ENCODE results near the gene ADD2. TPM values are rescaled to one million over a fixed set of nuclear protein-coding genes. Genes with fewer than 3 reads are reported as not detected.

Gene ADD2
- total and polyA plus RNA-seq, 2 experiments from 2014 or later: 34.6 to 223 TPM

- TF ChIP-seq ZNF462 (CRISPR knock-in tag; IDR thresholded peaks at IDR 0.05) (peak; percentile 28; the same call in 1 of the 2 replicates), EZH2 (IDR thresholded peaks at IDR 0.05; ENCODE audit: low read depth, unreplicated experiment) (no peak)
Measured at GRCh38 chr2:70748002-70748784, 19.8 kb downstream of the ADD2 start (continued).

GRCh38 chr2:70747284-70747683 lies 20.7 kb downstream of the ADD2 start:
- H3K79me2 ChIP-seq (replicated peaks; ENCODE audit: insufficient read depth): peaks cover 100% of the 10 kb centered on the region
- Mint-ChIP-seq H3K9me3 (no peaks in the 10 kb centered on the region), H3K4me3 (no peak overlapping the region; the same call in 2 of the 3 replicates), H3K36me3 (ENCODE audit: low read depth) (peaks cover 14% of the 10 kb centered on the region), H3K4me1 (peaks cover 72% of the 10 kb centered on the region), H3K27ac (no peak overlapping the region), H3K27me3 (ENCODE audit: insufficient read depth, low read depth, poor library complexity) (peaks cover 4% of the 10 kb centered on the region)
- peaks cover 74% of the 10 kb centered on the region for H3K4me1 ChIP-seq (ENCODE audit: insufficient read depth)
- no peak for ATAC-seq
- no peak overlapping the region for H3K4me3 ChIP-seq
- H3F3A ChIP-seq (replicated peaks; ENCODE audit: low read depth): no peaks in the 10 kb centered on the region; the same call in 1 of the 2 replicates
- H3K36me3 ChIP-seq (ENCODE audit: insufficient read depth): no peaks in the 10 kb centered on the region
- no peak overlapping the region for H3K4me2 ChIP-seq
- H3K27me3 ChIP-seq (ENCODE audit: insufficient read depth): no peaks in the 10 kb centered on the region
- H2AFZ ChIP-seq: no peak overlapping the region
- no peak overlapping the region for H3K27ac ChIP-seq (ENCODE audit: low read depth)
- no peak for DNase-seq (ENCODE audit: low spot score)
- H4K20me1 ChIP-seq (replicated peaks; ENCODE audit: insufficient read depth): peaks cover 88% of the 10 kb centered on the region
- no peaks in the 10 kb centered on the region for H3K9me2 ChIP-seq (ENCODE audit: insufficient read depth)
- TF ChIP-seq, protein P1, sequence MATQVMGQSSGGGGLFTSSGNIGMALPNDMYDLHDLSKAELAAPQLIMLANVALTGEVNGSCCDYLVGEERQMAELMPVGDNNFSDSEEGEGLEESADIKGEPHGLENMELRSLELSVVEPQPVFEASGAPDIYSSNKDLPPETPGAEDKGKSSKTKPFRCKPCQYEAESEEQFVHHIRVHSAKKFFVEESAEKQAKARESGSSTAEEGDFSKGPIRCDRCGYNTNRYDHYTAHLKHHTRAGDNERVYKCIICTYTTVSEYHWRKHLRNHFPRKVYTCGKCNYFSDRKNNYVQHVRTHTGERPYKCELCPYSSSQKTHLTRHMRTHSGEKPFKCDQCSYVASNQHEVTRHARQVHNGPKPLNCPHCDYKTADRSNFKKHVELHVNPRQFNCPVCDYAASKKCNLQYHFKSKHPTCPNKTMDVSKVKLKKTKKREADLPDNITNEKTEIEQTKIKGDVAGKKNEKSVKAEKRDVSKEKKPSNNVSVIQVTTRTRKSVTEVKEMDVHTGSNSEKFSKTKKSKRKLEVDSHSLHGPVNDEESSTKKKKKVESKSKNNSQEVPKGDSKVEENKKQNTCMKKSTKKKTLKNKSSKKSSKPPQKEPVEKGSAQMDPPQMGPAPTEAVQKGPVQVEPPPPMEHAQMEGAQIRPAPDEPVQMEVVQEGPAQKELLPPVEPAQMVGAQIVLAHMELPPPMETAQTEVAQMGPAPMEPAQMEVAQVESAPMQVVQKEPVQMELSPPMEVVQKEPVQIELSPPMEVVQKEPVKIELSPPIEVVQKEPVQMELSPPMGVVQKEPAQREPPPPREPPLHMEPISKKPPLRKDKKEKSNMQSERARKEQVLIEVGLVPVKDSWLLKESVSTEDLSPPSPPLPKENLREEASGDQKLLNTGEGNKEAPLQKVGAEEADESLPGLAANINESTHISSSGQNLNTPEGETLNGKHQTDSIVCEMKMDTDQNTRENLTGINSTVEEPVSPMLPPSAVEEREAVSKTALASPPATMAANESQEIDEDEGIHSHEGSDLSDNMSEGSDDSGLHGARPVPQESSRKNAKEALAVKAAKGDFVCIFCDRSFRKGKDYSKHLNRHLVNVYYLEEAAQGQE (IDR thresholded peaks at IDR 0.05; ENCODE audit: unreplicated experiment): no peak
- TF ChIP-seq, protein P2, sequence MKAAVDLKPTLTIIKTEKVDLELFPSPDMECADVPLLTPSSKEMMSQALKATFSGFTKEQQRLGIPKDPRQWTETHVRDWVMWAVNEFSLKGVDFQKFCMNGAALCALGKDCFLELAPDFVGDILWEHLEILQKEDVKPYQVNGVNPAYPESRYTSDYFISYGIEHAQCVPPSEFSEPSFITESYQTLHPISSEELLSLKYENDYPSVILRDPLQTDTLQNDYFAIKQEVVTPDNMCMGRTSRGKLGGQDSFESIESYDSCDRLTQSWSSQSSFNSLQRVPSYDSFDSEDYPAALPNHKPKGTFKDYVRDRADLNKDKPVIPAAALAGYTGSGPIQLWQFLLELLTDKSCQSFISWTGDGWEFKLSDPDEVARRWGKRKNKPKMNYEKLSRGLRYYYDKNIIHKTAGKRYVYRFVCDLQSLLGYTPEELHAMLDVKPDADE (IDR thresholded peaks at IDR 0.05): no peak
- TF ChIP-seq STAT1 (IDR thresholded peaks at IDR 0.05; ENCODE audit: unreplicated experiment): no peak
- TF ChIP-seq EZH2phosphoT487 (IDR thresholded peaks at IDR 0.05; ENCODE audit: unreplicated experiment): no peak
- no peak for TF ChIP-seq NANOG (IDR thresholded peaks at IDR 0.05; ENCODE audit: borderline replicate concordance)
- no peak for TF ChIP-seq POLR2AphosphoS5 (IDR thresholded peaks at IDR 0.05; ENCODE audit: low read depth)
- no peak for TF ChIP-seq JUNB (IDR thresholded peaks at IDR 0.05; ENCODE audit: unreplicated experiment)
- no peak for TF ChIP-seq EZH2 (IDR thresholded peaks at IDR 0.05; ENCODE audit: low read depth, unreplicated experiment)
- TF ChIP-seq, protein P3, sequence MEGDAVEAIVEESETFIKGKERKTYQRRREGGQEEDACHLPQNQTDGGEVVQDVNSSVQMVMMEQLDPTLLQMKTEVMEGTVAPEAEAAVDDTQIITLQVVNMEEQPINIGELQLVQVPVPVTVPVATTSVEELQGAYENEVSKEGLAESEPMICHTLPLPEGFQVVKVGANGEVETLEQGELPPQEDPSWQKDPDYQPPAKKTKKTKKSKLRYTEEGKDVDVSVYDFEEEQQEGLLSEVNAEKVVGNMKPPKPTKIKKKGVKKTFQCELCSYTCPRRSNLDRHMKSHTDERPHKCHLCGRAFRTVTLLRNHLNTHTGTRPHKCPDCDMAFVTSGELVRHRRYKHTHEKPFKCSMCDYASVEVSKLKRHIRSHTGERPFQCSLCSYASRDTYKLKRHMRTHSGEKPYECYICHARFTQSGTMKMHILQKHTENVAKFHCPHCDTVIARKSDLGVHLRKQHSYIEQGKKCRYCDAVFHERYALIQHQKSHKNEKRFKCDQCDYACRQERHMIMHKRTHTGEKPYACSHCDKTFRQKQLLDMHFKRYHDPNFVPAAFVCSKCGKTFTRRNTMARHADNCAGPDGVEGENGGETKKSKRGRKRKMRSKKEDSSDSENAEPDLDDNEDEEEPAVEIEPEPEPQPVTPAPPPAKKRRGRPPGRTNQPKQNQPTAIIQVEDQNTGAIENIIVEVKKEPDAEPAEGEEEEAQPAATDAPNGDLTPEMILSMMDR (conservative IDR thresholded peaks at IDR 0.05; ENCODE audit: low read depth in 2 of 2): no peak
- TF ChIP-seq ZNF331 (CRISPR knock-in tag; IDR thresholded peaks at IDR 0.05; ENCODE audit: low read depth): no peak
- TF ChIP-seq CREB1 (CRISPR knock-in tag; IDR thresholded peaks at IDR 0.05; ENCODE audit: low read depth): no peak

Measured in GM23338 (cell line).